Liver (tissue), 3 donors: ENCODE data around the gene CSF3R.

Experiments
- CTCF ChIP-seq: fragments of 150-350 bp; IDR thresholded peaks from 2 replicates; pipeline ENCODE4 v1.5.1; 2017; ENCODE audit warnings: improper control_type of control experiment, low read depth, low read length; ENCODE audit not compliant: missing input control
- REST ChIP-seq: IDR thresholded peaks from 2 replicates; pipeline ENCODE4 v1.6.1; 2016; ENCODE audit warnings: antibody characterized with exemption, mild to moderate bottlenecking
- SP1 ChIP-seq: IDR thresholded peaks from 2 replicates; pipeline ENCODE4 v1.6.1; 2018; ENCODE audit warnings: antibody characterized with exemption, mild to moderate bottlenecking
- YY1 ChIP-seq: IDR thresholded peaks from 2 replicates; pipeline ENCODE4 v1.6.1; 2016; ENCODE audit warnings: antibody characterized with exemption, mild to moderate bottlenecking
- donor health status: healthy.
- donor health status: healthy.

- TF ChIP-seq REST (no peak), CTCF (no peak), YY1 (no peak), SP1 (no peak)
Observed at GRCh38 chr1:36529769-36530260, 47.1 kb upstream of the CSF3R start.
